H1 (cell line): ENCODE data around the gene KCNE1. TPM values are rescaled to one million over a fixed set of nuclear protein-coding genes. Genes with fewer than 3 reads are reported as not detected.

Source experiments
- ATF3 ChIP-seq: IDR thresholded peaks from 2 replicates; pipeline ENCODE4 v1.6.1; 2011; ENCODE audit warnings: low read depth, mild to moderate bottlenecking, low read length; ENCODE audit not compliant: insufficient read depth
- CHD7 ChIP-seq: fragments of 300-600 bp; sonication (generic); IDR thresholded peaks from 2 replicates; pipeline ENCODE4 v1.7.1; 2012; ENCODE audit warnings: low read length, moderate library complexity, mild to moderate bottlenecking, inconsistent platforms; ENCODE audit not compliant: insufficient replicate concordance
- GABPA ChIP-seq: IDR thresholded peaks from 2 replicates; pipeline ENCODE4 v1.6.1; 2011; ENCODE audit warnings: mild to moderate bottlenecking, low read length, moderate library complexity, borderline replicate concordance; ENCODE audit not compliant: insufficient read depth
- ZNF274 ChIP-seq: IDR thresholded peaks from 2 replicates; pipeline ENCODE4 v1.7.0; 2012; ENCODE audit warnings: low read length, borderline replicate concordance; ENCODE audit errors: extremely low read depth
- polyA plus RNA-seq, 7 experiments: library from polyadenylated mRNA; depleted of rRNA in 3 of 7; stranded (reverse) in 5 of 7; unstranded in 2 of 7; fragments of >200 nt in 5 of 7; fragments of 200-250 nt in 2 of 7; gene quantifications; 1 replicate in 5 of 7; 2 replicates in 1 of 7; 4 replicates in 1 of 7; pipeline versions ENCODE4 v1.2.1 to v1.2.3, GENCODE V29; 2011 to 2013; ENCODE audit warnings: missing spikeins in 2 of 7, mixed read lengths in 2 of 7
- total RNA-seq: library from RNA; stranded (reverse); fragmentation: NEBNext Ultra II Directional; extraction: Animal tissue kit (Norgen Biotek cat#: 25700); gene quantifications from 2 replicates; pipeline ENCODE4 v1.2.1, GENCODE V29; 2021
- TF ChIP-seq, protein P1 (sequence below): IDR thresholded peaks from 2 replicates; pipeline ENCODE4 v1.6.1; 2012; ENCODE audit warnings: inconsistent platforms

KCNE1 gene
- total and polyA plus RNA-seq, 2 of the 8 experiments (the other 6 are each of a cell fraction or from before 2014, with no cell fraction given): 0.08 to 0.28 TPM

GRCh38 chr21:34561806-34562205, 49.8 kb upstream of the KCNE1 start (continued):
- TF ChIP-seq CHD7 (no peak), ATF3 (no peak), ZNF274 (no peak), GABPA (no peak)
- TF ChIP-seq, protein P1, sequence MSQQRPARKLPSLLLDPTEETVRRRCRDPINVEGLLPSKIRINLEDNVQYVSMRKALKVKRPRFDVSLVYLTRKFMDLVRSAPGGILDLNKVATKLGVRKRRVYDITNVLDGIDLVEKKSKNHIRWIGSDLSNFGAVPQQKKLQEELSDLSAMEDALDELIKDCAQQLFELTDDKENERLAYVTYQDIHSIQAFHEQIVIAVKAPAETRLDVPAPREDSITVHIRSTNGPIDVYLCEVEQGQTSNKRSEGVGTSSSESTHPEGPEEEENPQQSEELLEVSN: no peak
- TF ChIP-seq, all 59 proteins: peak for 0
